ENCODE results near the gene RIT2.

DNA sequence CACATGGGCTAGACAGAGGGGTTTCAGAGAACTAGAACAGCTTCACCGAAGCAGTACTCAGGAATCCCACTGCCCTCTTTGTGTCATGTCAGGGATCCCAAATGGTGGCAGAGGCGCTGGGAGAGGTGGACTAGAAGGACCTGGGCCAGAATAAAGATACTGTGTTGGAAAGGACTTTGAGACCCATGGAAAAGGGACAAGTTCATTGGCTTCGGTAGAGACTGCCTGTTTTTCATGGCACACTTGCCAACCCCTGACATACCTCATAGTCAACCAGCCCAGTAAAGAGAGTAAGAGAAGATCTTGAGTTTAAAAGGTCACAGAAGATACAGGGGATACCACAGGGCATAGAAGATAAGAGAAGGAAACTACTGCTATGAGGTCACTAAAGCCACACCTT is 381.0 kb downstream of the RIT2 start:
- TF ChIP-seq, protein P1, sequence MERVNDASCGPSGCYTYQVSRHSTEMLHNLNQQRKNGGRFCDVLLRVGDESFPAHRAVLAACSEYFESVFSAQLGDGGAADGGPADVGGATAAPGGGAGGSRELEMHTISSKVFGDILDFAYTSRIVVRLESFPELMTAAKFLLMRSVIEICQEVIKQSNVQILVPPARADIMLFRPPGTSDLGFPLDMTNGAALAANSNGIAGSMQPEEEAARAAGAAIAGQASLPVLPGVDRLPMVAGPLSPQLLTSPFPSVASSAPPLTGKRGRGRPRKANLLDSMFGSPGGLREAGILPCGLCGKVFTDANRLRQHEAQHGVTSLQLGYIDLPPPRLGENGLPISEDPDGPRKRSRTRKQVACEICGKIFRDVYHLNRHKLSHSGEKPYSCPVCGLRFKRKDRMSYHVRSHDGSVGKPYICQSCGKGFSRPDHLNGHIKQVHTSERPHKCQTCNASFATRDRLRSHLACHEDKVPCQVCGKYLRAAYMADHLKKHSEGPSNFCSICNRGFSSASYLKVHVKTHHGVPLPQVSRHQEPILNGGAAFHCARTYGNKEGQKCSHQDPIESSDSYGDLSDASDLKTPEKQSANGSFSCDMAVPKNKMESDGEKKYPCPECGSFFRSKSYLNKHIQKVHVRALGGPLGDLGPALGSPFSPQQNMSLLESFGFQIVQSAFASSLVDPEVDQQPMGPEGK (CRISPR knock-in tag; IDR thresholded peaks at IDR 0.05; ENCODE audit: borderline replicate concordance): no peak
- TF ChIP-seq ZNF70 (CRISPR knock-in tag; IDR thresholded peaks at IDR 0.05) (no peak), ARNTL (CRISPR knock-in tag; IDR thresholded peaks at IDR 0.05; ENCODE audit: borderline replicate concordance, low read depth) (no peak)

All from SK-N-SH treated with all-trans-retinoic acid at 6 μM for 48 hours (cell line).